Neuronal stem cell (in vitro differentiated cells): ENCODE measurements around the gene MX2.

Experiments used
- DNase-seq: peaks from one replicate; pipeline ENCODE4 v3.0.0-alpha.2; 2013; ENCODE audit warnings: low spot score
- H2AFZ ChIP-seq: one replicate; pipeline ENCODE4 v1.6.1; 2013; ENCODE audit warnings: mild to moderate bottlenecking, low read length, inconsistent platforms
- H2AK5ac ChIP-seq: 2 replicates; pipeline ENCODE4 v1.6.1; 2013; ENCODE audit warnings: low read depth, mild to moderate bottlenecking, inconsistent platforms, low read length, moderate library complexity, mixed read lengths
- H2BK120ac ChIP-seq: 2 replicates; pipeline ENCODE4 v1.6.1; 2013; ENCODE audit warnings: low read depth, mild to moderate bottlenecking, inconsistent platforms, low read length, moderate library complexity, mixed read lengths
- H2BK12ac ChIP-seq: one replicate; pipeline ENCODE4 v1.6.1; 2013; ENCODE audit warnings: low read length, inconsistent platforms
- H2BK15ac ChIP-seq: 2 replicates; pipeline ENCODE4 v1.6.1; 2013; ENCODE audit warnings: mild to moderate bottlenecking, low read length, inconsistent platforms, mixed read lengths
- H2BK5ac ChIP-seq: one replicate; pipeline ENCODE4 v1.6.1; 2013; ENCODE audit warnings: inconsistent platforms, mild to moderate bottlenecking, low read length, moderate library complexity
- H3K14ac ChIP-seq: one replicate; pipeline ENCODE4 v1.6.1; 2013; ENCODE audit warnings: low read length, inconsistent platforms
- H3K18ac ChIP-seq: 2 replicates; pipeline ENCODE4 v1.6.1; 2013; ENCODE audit warnings: low read length, inconsistent platforms
- H3K23ac ChIP-seq: 2 replicates; pipeline ENCODE4 v1.6.1; 2013; ENCODE audit warnings: low read depth, mild to moderate bottlenecking, mixed read lengths, low read length, inconsistent platforms; ENCODE audit not compliant: poor library complexity
- H3K27ac ChIP-seq: replicated peaks from 3 replicates; pipeline ENCODE4 v1.5.1; 2013; ENCODE audit warnings: low read length, inconsistent platforms
- H3K27me3 ChIP-seq, 3 experiments: 2 replicates each; pipeline ENCODE4 v1.6.1; 2013; ENCODE audit warnings: low read length in 3 of 3, mild to moderate bottlenecking in 2 of 3, inconsistent platforms in 1 of 3, low read depth in 1 of 3, mixed read lengths in 1 of 3, moderate library complexity in 1 of 3; ENCODE audit not compliant: control insufficient read depth in 3 of 3, insufficient read depth in 3 of 3
- H3K36me3 ChIP-seq, 2 donors: replicated peaks in 1 of 2; 2 replicates each; pipeline ENCODE4 v1.6.1; 2013; ENCODE audit warnings: low read length in 2 of 2; ENCODE audit not compliant: control insufficient read depth in 2 of 2, insufficient read depth in 2 of 2
- H3K4ac ChIP-seq: 2 replicates; pipeline ENCODE4 v1.6.1; 2013; ENCODE audit warnings: inconsistent platforms, mild to moderate bottlenecking, low read length, moderate library complexity
- H3K4me1 ChIP-seq, 2 donors: 1 replicate in 1 of 2; 2 replicates in 1 of 2; pipeline ENCODE4 v1.6.1; 2013; ENCODE audit warnings: low read length in 2 of 2, low read depth in 1 of 2; ENCODE audit not compliant: control insufficient read depth in 2 of 2, insufficient read depth in 1 of 2
- H3K4me2 ChIP-seq: one replicate; pipeline ENCODE4 v1.6.1; 2013; ENCODE audit warnings: mild to moderate bottlenecking, low read length, inconsistent platforms; ENCODE audit not compliant: insufficient read depth, poor library complexity, severe bottlenecking
- H3K4me3 ChIP-seq, 2 donors: 2 replicates each; pipeline ENCODE4 v1.5.1; 2013; ENCODE audit warnings: low read length in 2 of 2, mild to moderate bottlenecking in 2 of 2, inconsistent platforms in 1 of 2, moderate library complexity in 1 of 2
- H3K79me1 ChIP-seq: one replicate; pipeline ENCODE4 v1.6.1; 2013; ENCODE audit warnings: low read depth, mild to moderate bottlenecking, inconsistent platforms, low read length, moderate library complexity
- H3K9ac ChIP-seq: one replicate; pipeline ENCODE4 v1.6.1; 2013; ENCODE audit warnings: mild to moderate bottlenecking, low read depth, low read length, inconsistent platforms; ENCODE audit not compliant: poor library complexity
- H3K9me3 ChIP-seq, 2 donors: replicated peaks in 1 of 2; 2 replicates each; pipeline versions ENCODE3 to v1.6.1; 2013; ENCODE audit warnings: low read length in 2 of 2, mild to moderate bottlenecking in 2 of 2, inconsistent platforms in 1 of 2, low read depth in 1 of 2, mixed read lengths in 1 of 2, moderate library complexity in 1 of 2; ENCODE audit not compliant: control insufficient read depth in 2 of 2, insufficient read depth in 1 of 2
- H4K8ac ChIP-seq: one replicate; pipeline ENCODE4 v1.6.1; 2013; ENCODE audit warnings: low read depth, mild to moderate bottlenecking, inconsistent platforms, low read length, moderate library complexity
- H4K91ac ChIP-seq: one replicate; pipeline ENCODE4 v1.6.1; 2013; ENCODE audit warnings: low read length, low read depth, mild to moderate bottlenecking, inconsistent platforms; ENCODE audit not compliant: poor library complexity
- WGBS, 2 donors: extraction: QIAGEN DNeasy Blood & Tissue Kit; methylation state at CpG; one replicate each; pipeline ENCODE4 v1.1.7; 2013; ENCODE audit warnings: missing lambda C conversion rate in 2 of 2, mixed read lengths in 1 of 2; ENCODE audit not compliant: insufficient read length in 2 of 2, insufficient replicate concordance in 1 of 2; ENCODE audit errors: extremely low coverage in 2 of 2; 5-methylcytosine and 5-hydroxymethylcytosine counted together

The MX2 gene

GRCh38 chr21:41439248-41439647 lies 77.4 kb downstream of the MX2 start:
- Histone ChIP-seq H2AFZ (no peak overlapping the region), H3K27ac (no peak overlapping the region), H3K4me3 (no peak overlapping the region), H3K36me3 (no peaks in the 10 kb centered on the region), H3K14ac (no peak overlapping the region), H3K4ac (no peak overlapping the region), H4K91ac (no peak overlapping the region), H2BK5ac (no peak overlapping the region), H2BK15ac (no peak overlapping the region), H3K27me3 (no peaks in the 10 kb centered on the region), H3K9ac (no peak overlapping the region), H2AK5ac (no peak overlapping the region), H3K4me1 (no peaks in the 10 kb centered on the region), H3K4me2 (no peak overlapping the region), H3K9me3 (no peaks in the 10 kb centered on the region), H3K23ac (no peak overlapping the region), H2BK120ac (no peak overlapping the region), H2BK12ac (no peak overlapping the region), H4K8ac (no peak overlapping the region), H3K18ac (no peak overlapping the region), H3K79me1 (no peaks in the 10 kb centered on the region)
- no peak for DNase-seq
- WGBS, 2 donors: no CpG with 5 or more reads among the region's 4 CpGs

DNA sequence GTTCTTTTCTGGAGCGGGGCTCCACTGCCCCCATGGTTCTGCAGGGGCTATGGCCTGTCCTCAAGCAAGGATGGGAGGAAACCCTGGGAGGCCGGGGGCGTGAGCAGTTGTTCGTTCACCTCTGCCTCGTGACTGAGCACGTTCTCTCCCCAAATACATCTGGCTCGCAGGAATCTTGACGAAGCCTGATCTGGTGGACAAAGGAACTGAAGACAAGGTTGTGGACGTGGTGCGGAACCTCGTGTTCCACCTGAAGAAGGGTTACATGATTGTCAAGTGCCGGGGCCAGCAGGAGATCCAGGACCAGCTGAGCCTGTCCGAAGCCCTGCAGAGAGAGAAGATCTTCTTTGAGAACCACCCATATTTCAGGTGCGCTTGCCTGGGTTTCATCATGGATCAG lies 79.7 kb downstream of the MX2 start:
- Histone ChIP-seq H2BK5ac (no peak overlapping the region), H4K8ac (no peak overlapping the region), H3K4me3 (no peak overlapping the region), H3K4me1 (no peaks in the 10 kb centered on the region), H3K27me3 (no peaks in the 10 kb centered on the region), H3K14ac (no peak overlapping the region), H3K18ac (no peak overlapping the region), H3K9ac (no peak overlapping the region), H3K9me3 (no peaks in the 10 kb centered on the region), H3K23ac (peak overlapping the region; percentile 40), H4K91ac (no peak overlapping the region), H3K36me3 (no peaks in the 10 kb centered on the region), H3K4me2 (no peak overlapping the region), H3K4ac (no peak overlapping the region), H3K27ac (no peak overlapping the region), H2BK120ac (peak overlapping the region; percentile 16), H3K79me1 (no peaks in the 10 kb centered on the region), H2BK15ac (no peak overlapping the region), H2BK12ac (no peak overlapping the region), H2AFZ (no peak overlapping the region), H2AK5ac (no peak overlapping the region)
- WGBS, 2 donors: no CpG with 5 or more reads among the region's 14 CpGs
- DNase-seq: no peak

DNA sequence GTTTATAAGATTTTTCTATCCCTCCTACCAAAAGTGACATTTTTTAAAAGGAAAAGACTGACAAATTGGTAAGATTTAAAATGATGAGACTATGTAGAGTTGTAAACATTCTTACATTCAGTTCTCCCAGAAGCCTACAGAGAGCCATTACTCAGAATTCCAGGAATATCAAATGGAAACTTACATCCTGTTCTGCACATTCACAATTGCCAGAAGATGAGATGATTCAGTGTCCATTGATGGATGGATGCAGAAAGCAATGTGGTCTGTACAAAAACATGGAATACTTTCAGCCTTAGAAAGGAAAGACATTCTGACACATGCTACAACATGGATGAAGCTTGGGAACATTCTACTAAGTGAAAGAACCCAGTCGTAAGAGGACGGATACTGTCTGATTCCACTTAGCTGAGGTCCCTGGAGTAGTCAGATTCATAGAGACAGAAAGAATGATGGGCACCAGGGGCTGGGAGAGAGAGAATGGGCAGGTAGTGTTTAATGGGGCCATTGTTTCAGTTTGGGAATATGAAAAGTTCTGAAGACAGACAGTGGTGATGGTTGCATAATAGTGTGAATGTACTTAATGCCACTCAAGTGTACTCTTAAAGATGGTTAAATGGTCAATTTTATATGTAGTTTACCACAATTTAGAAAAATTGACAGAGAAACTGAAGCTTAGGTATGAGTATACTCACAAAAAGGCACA lies 80.8 kb downstream of the MX2 start:
- Histone ChIP-seq H2BK12ac (no peak overlapping the region), H3K9me3 (no peaks in the 10 kb centered on the region), H3K27ac (no peak overlapping the region), H3K4ac (no peak overlapping the region), H2AK5ac (no peak overlapping the region), H3K27me3 (no peaks in the 10 kb centered on the region), H3K36me3 (no peaks in the 10 kb centered on the region), H3K23ac (no peak overlapping the region), H4K91ac (no peak overlapping the region), H3K9ac (no peak overlapping the region), H2BK120ac (no peak overlapping the region), H2BK5ac (no peak overlapping the region), H3K79me1 (no peaks in the 10 kb centered on the region), H3K4me2 (no peak overlapping the region), H2BK15ac (no peak overlapping the region), H3K18ac (no peak overlapping the region), H3K4me1 (no peaks in the 10 kb centered on the region), H3K14ac (no peak overlapping the region), H2AFZ (no peak overlapping the region), H4K8ac (no peak overlapping the region), H3K4me3 (no peak overlapping the region)
- WGBS, 2 donors: no CpG with 5 or more reads among the region's 2 CpGs
- no peak for DNase-seq

GRCh38 chr21:41443562-41443961 lies 81.7 kb downstream of the MX2 start:
- Histone ChIP-seq H4K91ac (no peak overlapping the region), H3K79me1 (no peaks in the 10 kb centered on the region), H3K36me3 (no peaks in the 10 kb centered on the region), H2BK12ac (no peak overlapping the region), H3K18ac (no peak overlapping the region), H3K4me3 (no peak overlapping the region), H2BK15ac (no peak overlapping the region), H2AK5ac (no peak overlapping the region), H3K4ac (no peak overlapping the region), H2BK120ac (no peak overlapping the region), H3K4me2 (no peak overlapping the region), H3K23ac (no peak overlapping the region), H2AFZ (no peak overlapping the region), H3K27me3 (no peaks in the 10 kb centered on the region), H3K14ac (no peak overlapping the region), H3K9ac (no peak overlapping the region), H3K27ac (no peak overlapping the region), H2BK5ac (no peak overlapping the region), H3K4me1 (no peaks in the 10 kb centered on the region), H4K8ac (no peak overlapping the region), H3K9me3 (no peaks in the 10 kb centered on the region)
- WGBS, 2 donors: no CpG with 5 or more reads among the region's 7 CpGs
- DNase-seq: no peak
